ENCODE results near the gene MED12L.
"Not testable (repeated sequence)": the region's sequence is repeated elsewhere in the genome, so short reads cannot be mapped to it uniquely, and the experiment has no call there.

MED12L gene

DNA sequence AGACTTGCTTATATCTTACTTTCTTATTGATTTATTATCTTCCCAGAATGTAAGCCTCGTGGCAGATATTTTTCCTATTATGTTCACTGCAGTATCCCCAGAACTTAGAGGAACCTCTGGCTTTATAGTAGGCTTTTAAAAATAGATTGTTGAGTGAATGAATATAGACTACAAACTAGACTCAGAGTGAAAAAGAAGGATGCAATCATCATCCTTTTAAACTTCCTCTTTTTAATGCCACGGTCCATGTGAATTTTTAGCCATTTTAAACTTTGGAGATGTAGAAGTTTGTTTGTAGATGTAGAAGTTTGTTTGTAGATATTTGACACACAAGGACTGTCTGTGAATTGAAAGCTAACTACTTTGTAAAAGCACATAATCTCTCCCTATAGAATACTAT lies 306.3 kb downstream of the MED12L start:
- DNase-seq, result no peak

DNA sequence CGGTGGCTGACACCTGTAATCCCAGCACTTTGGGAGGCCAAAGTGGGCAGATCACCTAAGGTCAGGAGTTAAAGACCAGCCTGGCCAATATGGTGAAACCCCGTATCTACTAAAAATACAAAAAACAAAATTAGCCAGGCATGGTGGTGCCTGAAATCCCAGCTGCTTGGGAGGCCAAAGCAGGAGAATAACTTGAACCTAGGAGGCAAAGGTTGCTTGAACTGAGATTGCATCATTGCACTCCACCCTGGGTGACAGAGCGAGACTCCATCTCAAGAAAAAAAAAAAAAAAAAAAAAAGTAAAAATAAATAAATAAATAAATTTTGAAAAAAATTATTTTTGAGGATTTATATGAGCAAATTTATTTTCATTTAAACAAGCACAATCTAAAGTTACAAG lies 306.7 kb downstream of the MED12L start:
- not testable (repeated sequence) for DNase-seq

DNA sequence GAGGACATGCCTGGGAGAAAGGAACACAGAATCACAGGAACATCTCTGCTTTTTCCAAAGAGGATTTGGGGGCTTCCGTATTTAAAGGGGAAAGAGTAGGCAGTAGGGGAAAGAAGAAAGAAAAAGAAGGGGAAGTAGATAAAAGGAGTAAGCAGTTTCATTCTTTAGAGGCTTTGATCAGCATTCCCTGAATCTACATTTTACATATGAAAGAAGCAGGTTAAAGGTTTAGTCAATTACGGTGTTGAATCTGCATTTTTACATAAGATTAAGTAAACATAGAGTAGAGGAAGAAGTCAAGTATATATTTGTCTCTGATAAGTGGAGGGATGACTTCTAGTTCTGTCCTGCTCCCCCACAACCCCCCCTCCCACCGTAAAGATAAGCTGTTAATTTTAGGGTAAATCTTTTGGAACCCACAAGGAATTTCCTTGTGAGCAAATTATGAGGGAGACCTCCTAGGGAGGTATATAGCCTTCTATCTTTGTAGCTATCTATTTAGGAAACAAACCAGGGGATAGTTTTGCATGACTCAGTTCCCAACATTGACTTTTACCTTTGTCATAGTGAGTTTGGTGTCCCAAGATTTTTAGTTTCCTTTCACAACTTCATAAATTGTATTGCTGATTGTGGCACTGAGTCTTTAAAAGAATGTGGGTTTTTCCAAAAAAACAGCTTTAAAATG lies 307.8 kb downstream of the MED12L start:
- no peak for DNase-seq

DNA sequence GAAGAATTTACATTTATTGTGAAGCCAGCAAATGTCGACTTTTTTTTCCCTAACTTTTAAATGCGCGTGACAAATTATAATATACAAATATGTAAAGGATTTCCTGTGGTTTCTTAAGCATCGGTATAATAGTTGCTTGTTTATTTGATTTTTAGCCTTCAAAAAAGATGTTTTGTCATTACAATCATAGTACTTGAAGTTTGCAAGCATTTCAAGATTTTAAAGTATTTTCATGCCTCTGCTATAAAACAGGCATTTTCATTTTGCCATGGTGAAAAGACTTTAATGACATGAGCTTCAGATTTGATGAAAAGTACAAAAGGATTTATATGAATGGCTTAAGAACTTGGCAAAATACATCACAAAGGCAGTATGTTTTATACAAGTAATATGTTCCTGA lies 308.5 kb downstream of the MED12L start:
- DNase-seq, result no peak

DNA sequence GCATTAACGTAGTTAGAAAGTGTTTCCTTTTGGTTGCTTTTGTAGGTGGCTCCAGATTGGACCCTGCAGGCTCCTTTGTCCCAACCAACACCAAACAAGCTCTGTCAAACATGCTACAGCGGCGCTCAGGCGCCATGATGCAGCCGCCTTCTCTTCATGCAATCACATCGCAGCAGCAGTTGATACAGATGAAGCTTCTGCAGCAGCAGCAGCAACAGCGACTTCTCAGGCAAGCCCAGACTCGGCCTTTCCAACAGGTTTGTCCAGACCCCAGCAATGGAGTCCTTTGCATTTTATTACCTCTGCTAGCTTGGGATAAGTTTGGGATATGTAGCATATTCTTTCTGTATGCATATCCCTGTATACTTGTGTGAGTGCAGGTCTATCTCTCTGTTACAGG lies 309.1 kb downstream of the MED12L start:
- no peak for DNase-seq

DNA sequence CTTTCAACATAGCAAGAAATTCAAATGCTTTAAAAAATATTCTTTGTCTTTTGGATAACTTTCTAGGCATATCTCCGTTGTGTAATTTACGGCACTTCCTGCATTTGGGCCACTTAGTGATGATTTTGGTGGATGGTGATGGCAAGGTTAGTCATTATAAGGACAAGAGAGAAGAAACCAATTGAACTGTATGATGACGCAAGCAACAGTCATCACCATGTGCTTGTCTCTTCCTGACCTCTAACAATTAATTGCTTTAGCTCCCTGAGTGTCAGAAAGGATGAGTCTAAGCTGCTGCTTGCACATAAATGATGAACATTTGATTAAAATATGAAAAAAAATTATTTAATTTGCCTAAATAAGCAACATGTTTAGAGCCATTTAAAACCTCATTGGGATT lies 310.3 kb downstream of the MED12L start:
- DNase-seq, result no peak

- DNase-seq, result no peak
Measured at GRCh38 chr3:151398895-151399294, 313.4 kb downstream of the MED12L start.

GRCh38 chr3:151400341-151400740 lies 314.9 kb downstream of the MED12L start:
- no peak for DNase-seq

DNA sequence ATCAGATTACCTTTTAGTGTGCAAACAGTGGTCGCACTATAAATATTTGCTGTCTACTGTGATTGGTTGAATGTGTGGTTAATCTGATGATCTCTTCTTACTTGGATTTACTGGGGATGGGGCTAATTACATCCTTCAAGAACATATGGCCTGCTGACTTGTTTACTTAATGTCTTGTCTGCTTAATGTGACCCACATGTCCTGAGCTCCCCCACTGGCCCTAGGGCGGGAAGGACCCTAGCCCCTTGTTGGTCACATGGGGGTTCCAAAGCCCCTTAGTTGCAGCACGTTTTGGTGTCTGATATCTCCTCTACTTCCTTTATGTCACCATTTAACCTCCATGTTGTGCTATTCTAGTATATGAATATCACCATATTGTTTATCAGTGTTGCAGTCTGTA lies 316.9 kb downstream of the MED12L start:
- DNase-seq, result no peak

DNA sequence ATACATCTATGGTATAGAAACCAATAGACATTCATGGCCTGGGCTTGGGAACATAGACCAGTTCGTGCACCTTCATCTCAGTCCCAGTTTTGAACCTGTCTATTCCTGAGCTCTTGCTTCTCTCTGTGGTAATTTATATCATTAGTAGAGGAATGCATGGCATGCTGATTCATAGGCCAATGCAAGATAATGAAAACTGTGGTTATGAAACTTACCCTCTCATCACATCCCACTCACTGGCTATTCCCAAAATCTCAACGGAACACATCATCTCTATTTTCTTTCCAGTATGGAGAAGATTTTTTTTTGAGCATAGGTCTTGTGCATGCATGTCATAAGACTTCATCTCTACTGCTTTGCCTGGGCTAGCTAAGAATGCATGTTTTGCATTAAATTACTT lies 317.8 kb downstream of the MED12L start:
- no peak for DNase-seq

GRCh38 chr3:151404316-151404715 lies 318.9 kb downstream of the MED12L start:
- no peak for DNase-seq

DNA sequence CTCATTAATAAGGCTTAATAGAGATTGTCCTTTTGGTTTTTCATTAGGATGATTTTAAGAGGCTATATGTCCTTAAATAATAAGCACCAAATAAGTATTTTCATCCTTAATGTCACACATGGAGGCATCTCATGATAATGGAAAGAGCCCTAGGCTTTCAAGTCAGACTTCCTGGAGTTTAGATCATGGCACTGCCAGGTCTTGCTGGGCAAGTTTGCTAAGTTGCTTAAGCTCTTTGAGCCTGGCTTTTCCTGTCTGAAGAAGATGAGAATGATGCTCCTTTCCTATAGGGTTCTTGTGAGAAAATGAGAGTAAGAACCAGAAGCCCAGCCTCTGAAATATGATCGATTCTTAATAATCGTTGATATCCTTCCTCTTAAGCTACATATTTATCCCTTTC lies 322.5 kb downstream of the MED12L start:
- no peak for DNase-seq

- DNase-seq, result no peak
Measured at GRCh38 chr3:151410891-151411559, 325.6 kb downstream of the MED12L start.

DNA sequence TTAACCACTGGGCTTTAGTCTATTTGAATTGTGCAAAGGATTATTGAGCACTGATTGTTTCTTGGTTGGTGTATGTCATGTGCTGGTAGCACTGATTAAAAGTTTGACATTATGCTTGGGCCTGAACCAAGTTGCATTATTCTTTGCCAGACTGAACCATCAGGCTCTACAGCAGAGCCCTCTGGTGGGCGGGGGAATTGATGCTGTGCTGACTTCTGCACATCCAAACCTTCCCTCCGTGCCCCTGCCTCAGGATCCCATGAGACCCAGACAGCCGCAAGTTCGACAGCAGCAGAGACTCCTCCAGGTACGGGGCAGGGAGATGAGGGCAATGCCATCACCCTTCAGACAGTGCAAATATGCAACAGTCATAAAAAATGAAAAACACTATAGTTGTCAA lies 327.5 kb downstream of the MED12L start:
- DNase-seq, result no peak

DNA sequence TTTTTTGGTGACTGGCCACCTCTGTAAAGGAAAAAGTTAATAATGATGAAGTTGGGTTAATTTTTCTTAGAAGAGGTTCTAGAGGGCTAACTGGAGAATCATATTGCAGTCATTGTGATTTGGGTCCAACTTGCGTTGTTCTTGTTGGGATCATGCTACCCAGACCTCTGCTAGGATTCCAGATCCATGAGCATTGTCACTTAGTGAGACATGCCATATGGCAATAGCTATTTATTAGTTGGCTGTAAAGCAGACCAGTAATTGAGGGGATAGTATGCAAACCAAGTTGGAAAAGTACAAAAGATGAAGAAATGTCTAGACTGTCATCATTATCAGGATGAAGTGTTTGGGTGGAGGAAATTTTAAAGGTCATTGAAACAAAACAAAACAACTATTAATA lies 329.8 kb downstream of the MED12L start:
- no peak for DNase-seq

GRCh38 chr3:151419806-151420205 lies 334.3 kb downstream of the MED12L start:
- no peak for DNase-seq

DNA sequence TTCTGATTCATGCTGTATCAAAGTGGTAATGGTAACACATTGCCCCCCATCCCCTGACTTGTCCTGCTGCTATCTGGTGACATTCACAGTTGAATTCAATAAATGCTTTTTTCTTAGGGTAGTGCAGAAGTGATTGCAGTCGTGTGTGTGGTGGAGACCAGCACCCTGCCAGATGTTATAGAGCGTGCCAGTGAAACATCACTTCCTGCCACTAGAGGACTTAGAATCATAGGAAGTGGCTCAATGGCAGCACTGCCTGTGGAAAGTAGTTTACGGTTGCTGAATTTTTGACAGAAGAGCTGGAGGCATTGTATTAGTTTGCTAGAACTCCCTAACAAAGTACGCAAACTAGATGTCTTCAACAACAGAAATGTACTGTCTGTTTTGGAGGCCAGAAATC lies 336.5 kb downstream of the MED12L start:
- no peak for DNase-seq

GRCh38 chr3:151423091-151423490 lies 337.6 kb downstream of the MED12L start:
- no peak for DNase-seq

- DNase-seq, result no peak
Measured at GRCh38 chr3:151425627-151426340, 340.3 kb downstream of the MED12L start.

GRCh38 chr3:151426341-151426657 lies 340.8 kb downstream of the MED12L start:
- no peak for DNase-seq

- no peak for DNase-seq
Measured at GRCh38 chr3:151428386-151428785, 342.9 kb downstream of the MED12L start.

DNA sequence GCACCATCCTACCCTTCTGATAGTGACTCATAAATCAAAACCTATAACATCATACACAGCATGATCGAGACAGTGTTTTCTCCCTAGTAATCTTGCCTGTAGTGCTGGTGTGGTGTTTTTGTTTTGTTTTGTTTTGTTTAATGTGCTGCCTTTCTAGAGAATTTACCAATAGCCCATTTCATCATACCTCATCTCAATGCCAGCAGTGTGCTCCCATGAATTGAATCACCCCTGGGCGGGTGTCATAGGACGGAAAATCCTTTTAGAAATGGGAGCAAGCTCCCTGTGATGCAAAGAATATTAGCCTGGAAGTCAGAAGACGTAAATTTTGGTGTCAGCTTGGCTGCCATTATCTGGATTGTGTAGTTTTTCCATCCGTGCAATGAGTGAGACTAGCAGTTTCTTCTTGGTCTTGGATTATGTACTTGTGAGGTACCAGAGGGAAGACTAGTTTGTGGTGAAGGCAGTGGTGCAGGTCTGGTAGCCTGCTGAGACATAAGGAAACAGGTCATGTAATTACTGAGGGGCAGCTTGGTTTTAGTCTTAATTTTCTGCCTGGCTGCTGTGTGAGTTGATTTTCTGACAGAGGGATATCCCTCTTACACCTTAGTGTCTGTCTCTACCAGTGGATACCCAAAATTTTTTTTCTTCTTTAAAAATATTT lies 345.5 kb downstream of the MED12L start:
- no peak for DNase-seq

- no peak for DNase-seq
Measured at GRCh38 chr3:151431940-151432339, 346.5 kb downstream of the MED12L start.

Measured in retina (tissue), 1 donor.